MM.1S (cell line): Measurements from ENCODE around the gene UBE2E2.

Experiments used
- EZH2 ChIP-seq: fragments of 300-600 bp; sonication (generic); optimal IDR thresholded peaks from 2 replicates; pipeline ENCODE3; 2017; ENCODE audit warnings: low read depth, mild to moderate bottlenecking, antibody characterized with exemption, low read length, mixed read lengths
- EZH2phosphoT487 ChIP-seq: fragments of 300-600 bp; sonication (generic); IDR thresholded peaks from 2 replicates; pipeline ENCODE4 v1.6.1; 2018; ENCODE audit warnings: antibody characterized with exemption, low read length
- TF ChIP-seq, protein P1 (sequence below): fragments of 300-600 bp; sonication (generic); IDR thresholded peaks from 2 replicates; pipeline ENCODE4 v1.5.1; 2016; ENCODE audit warnings: antibody characterized with exemption, low read length, mixed read lengths

DNA sequence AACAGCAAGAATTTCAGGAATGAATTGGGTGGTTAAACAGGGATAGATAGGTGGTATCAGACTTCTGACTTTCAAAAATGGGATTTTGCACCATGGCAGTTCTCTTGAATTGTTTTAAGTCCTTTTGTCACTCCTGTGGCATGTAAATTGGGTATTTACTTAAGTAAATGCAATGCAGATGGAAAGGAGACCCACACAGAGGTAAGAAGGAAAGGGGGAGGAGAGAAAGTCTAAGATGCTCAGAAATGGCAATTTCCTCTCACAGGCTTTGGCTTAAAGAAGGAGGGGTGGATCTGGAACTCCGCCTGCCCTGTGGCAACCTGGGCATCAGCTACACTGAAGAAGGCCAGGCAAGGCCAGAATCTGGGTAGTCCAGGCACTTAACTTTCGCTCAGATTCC lies 405.5 kb downstream of the UBE2E2 start:
- TF ChIP-seq, protein P1, sequence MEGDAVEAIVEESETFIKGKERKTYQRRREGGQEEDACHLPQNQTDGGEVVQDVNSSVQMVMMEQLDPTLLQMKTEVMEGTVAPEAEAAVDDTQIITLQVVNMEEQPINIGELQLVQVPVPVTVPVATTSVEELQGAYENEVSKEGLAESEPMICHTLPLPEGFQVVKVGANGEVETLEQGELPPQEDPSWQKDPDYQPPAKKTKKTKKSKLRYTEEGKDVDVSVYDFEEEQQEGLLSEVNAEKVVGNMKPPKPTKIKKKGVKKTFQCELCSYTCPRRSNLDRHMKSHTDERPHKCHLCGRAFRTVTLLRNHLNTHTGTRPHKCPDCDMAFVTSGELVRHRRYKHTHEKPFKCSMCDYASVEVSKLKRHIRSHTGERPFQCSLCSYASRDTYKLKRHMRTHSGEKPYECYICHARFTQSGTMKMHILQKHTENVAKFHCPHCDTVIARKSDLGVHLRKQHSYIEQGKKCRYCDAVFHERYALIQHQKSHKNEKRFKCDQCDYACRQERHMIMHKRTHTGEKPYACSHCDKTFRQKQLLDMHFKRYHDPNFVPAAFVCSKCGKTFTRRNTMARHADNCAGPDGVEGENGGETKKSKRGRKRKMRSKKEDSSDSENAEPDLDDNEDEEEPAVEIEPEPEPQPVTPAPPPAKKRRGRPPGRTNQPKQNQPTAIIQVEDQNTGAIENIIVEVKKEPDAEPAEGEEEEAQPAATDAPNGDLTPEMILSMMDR = no peak
- TF ChIP-seq EZH2 (no peak), EZH2phosphoT487 (no peak)
